ENCODE measurements around the gene ETNK1. TPM values are rescaled to one million over a fixed set of nuclear protein-coding genes. Genes with fewer than 3 reads are reported as not detected.
"Not testable (repeated sequence)": the region's sequence is repeated elsewhere in the genome, so short reads cannot be mapped to it uniquely, and the experiment has no call there.

Gene ETNK1
- total RNA-seq, 2 experiments from 2014 or later, result 23.7 to 88.1 TPM

DNA sequence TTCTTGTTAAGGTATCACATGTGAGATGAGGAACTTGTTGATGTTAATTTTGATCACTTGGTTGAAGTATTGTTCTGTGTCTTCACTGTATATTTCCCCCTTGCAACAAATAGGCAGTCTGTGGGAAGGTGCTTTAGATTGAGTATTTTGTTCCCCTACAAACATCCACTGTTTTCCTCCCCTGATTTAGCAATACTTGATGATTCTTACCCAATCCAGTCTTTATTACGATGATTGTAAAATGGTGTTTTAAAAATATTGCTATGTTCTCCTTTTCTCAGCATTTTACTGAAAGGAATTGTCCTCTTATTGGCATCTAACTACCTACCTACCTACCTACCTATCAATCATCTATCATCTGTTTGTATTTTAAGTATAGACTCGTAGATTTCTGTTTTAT lies 66.3 kb downstream of the ETNK1 start:
- TF ChIP-seq, protein P1, sequence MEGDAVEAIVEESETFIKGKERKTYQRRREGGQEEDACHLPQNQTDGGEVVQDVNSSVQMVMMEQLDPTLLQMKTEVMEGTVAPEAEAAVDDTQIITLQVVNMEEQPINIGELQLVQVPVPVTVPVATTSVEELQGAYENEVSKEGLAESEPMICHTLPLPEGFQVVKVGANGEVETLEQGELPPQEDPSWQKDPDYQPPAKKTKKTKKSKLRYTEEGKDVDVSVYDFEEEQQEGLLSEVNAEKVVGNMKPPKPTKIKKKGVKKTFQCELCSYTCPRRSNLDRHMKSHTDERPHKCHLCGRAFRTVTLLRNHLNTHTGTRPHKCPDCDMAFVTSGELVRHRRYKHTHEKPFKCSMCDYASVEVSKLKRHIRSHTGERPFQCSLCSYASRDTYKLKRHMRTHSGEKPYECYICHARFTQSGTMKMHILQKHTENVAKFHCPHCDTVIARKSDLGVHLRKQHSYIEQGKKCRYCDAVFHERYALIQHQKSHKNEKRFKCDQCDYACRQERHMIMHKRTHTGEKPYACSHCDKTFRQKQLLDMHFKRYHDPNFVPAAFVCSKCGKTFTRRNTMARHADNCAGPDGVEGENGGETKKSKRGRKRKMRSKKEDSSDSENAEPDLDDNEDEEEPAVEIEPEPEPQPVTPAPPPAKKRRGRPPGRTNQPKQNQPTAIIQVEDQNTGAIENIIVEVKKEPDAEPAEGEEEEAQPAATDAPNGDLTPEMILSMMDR (conservative IDR thresholded peaks at IDR 0.05; ENCODE audit: low read length), result no peak
- TF ChIP-seq EZH2phosphoT487 (IDR thresholded peaks at IDR 0.05; ENCODE audit: borderline replicate concordance, low read depth, low read length), result no peak
- H3K36me3 ChIP-seq (ENCODE audit: insufficient read depth, low read length), result peaks cover 6% of the 10 kb centered on the region; the same call in 1 of the 2 replicates
- no peaks in the 10 kb centered on the region for H3K79me2 ChIP-seq (ENCODE audit: insufficient read depth, low read depth, low read length)
- no peak overlapping the region for H3K4me3 ChIP-seq (ENCODE audit: low read depth, low read length, poor library complexity, severe bottlenecking)
- no peak for DNase-seq (ENCODE audit: low spot score)
- intact Hi-C loops (cut with micrococcal nuclease; ENCODE audit: unreplicated experiment), result no loop called here
- no peak overlapping the region for H3K4me2 ChIP-seq (ENCODE audit: low read length)
- ChIA-PET POLR2A (no interaction called here), CTCF (ENCODE audit: unreplicated experiment) (no interaction called here)
- H3K4me1 ChIP-seq (ENCODE audit: insufficient read depth, low read length, poor library complexity, severe bottlenecking), result no peaks in the 10 kb centered on the region
- no peaks in the 10 kb centered on the region for H3K9me3 ChIP-seq (ENCODE audit: low read length)
- no TSS peak for BruUV-seq (replicated peaks)
- no peaks in the 10 kb centered on the region for H4K20me1 ChIP-seq (ENCODE audit: insufficient read depth, low read length)
- H3K9me2 ChIP-seq (ENCODE audit: insufficient read depth, low read length), result no peaks in the 10 kb centered on the region
- no peak overlapping the region for H2AFZ ChIP-seq (ENCODE audit: low read length)
- H3K27ac ChIP-seq (ENCODE audit: low read depth, low read length, poor library complexity, severe bottlenecking), result no peak overlapping the region

DNA sequence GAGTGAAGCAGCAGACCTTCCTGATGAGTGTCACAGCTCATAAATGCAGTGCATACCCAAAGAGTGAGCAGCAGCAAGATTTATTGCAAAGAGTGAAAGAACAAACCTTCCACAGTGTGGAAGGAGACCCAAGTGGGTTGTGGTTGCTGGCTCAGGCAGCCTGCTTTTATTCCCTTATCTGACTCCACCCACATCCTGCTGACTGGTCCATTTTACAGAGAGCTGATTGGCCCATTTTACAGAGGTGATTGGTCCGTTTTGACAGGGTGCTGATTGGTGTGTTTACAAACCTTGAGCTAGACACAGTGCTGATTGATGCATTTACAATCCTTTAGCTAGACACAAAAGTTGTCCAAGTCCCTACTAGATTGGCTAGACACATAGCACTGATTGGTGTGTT lies 67.5 kb downstream of the ETNK1 start:
- CTCF ChIA-PET (ENCODE audit: unreplicated experiment); intact Hi-C loops (cut with micrococcal nuclease; ENCODE audit: unreplicated experiment); H4K20me1 ChIP-seq (ENCODE audit: insufficient read depth, low read length); H3K4me2 ChIP-seq (ENCODE audit: low read length); H3K4me1 ChIP-seq (ENCODE audit: insufficient read depth, low read length, poor library complexity, severe bottlenecking); H3K27ac ChIP-seq (ENCODE audit: low read depth, low read length, poor library complexity, severe bottlenecking); BruUV-seq (replicated peaks); DNase-seq (ENCODE audit: low spot score); H3K79me2 ChIP-seq (ENCODE audit: insufficient read depth, low read depth, low read length); POLR2A ChIA-PET; H2AFZ ChIP-seq (ENCODE audit: low read length); H3K9me3 ChIP-seq (ENCODE audit: low read length); H3K36me3 ChIP-seq (ENCODE audit: insufficient read depth, low read length); H3K4me3 ChIP-seq (ENCODE audit: low read depth, low read length, poor library complexity, severe bottlenecking); H3K9me2 ChIP-seq (ENCODE audit: insufficient read depth, low read length): not testable (repeated sequence)

- BruUV-seq (replicated peaks), result no TSS peak
- H3K4me1 ChIP-seq (ENCODE audit: insufficient read depth, low read length, poor library complexity, severe bottlenecking), result no peaks in the 10 kb centered on the region
- no peak overlapping the region for H3K4me2 ChIP-seq (ENCODE audit: low read length)
- no peak for DNase-seq (ENCODE audit: low spot score)
- H2AFZ ChIP-seq (ENCODE audit: low read length), result no peak overlapping the region
- no peaks in the 10 kb centered on the region for H4K20me1 ChIP-seq (ENCODE audit: insufficient read depth, low read length)
- H3K79me2 ChIP-seq (ENCODE audit: insufficient read depth, low read depth, low read length), result no peaks in the 10 kb centered on the region
- intact Hi-C loops (cut with micrococcal nuclease; ENCODE audit: unreplicated experiment), result no loop called here
- H3K9me3 ChIP-seq (ENCODE audit: low read length), result no peaks in the 10 kb centered on the region
- no peak overlapping the region for H3K27ac ChIP-seq (ENCODE audit: low read depth, low read length, poor library complexity, severe bottlenecking)
- ChIA-PET POLR2A (no interaction called here), CTCF (ENCODE audit: unreplicated experiment) (no interaction called here)
- H3K36me3 ChIP-seq (ENCODE audit: insufficient read depth, low read length), result no peaks in the 10 kb centered on the region
- H3K4me3 ChIP-seq (ENCODE audit: low read depth, low read length, poor library complexity, severe bottlenecking), result no peak overlapping the region
- no peak for TF ChIP-seq EZH2phosphoT487 (IDR thresholded peaks at IDR 0.05; ENCODE audit: borderline replicate concordance, low read depth, low read length)
- TF ChIP-seq, protein P1 (conservative IDR thresholded peaks at IDR 0.05; ENCODE audit: low read length), result no peak
- H3K9me2 ChIP-seq (ENCODE audit: insufficient read depth, low read length), result no peaks in the 10 kb centered on the region
Observed at GRCh38 chr12:22692964-22693555, 68.1 kb downstream of the ETNK1 start.

Measured in OCI-LY7 (cell line).